GM23338 (cell line): ENCODE measurements around the gene ZBTB37.

Source experiments
- CTCF ChIP-seq, 2 experiments: fragments of 200-600 bp in 1 of 2; sonication (generic) in 1 of 2; conservative IDR thresholded peaks; 2 replicates each; pipeline versions ENCODE4 v1.5.1 to v1.6.1; 2016 to 2017; ENCODE audit warnings: antibody characterized with exemption in 2 of 2, low read depth in 2 of 2, mild to moderate bottlenecking in 2 of 2, moderate library complexity in 1 of 2
- EZH2 ChIP-seq: fragments of 200-600 bp; sonication (generic); IDR thresholded peaks from one replicate; pipeline ENCODE4 v1.8.0; 2017; ENCODE audit warnings: antibody characterized with exemption, mild to moderate bottlenecking, low read depth; ENCODE audit not compliant: unreplicated experiment
- EZH2phosphoT487 ChIP-seq: fragments of 200-600 bp; sonication (generic); IDR thresholded peaks from one replicate; pipeline ENCODE4 v1.8.1; 2018; ENCODE audit warnings: antibody characterized with exemption; ENCODE audit not compliant: unreplicated experiment
- NANOG ChIP-seq: IDR thresholded peaks from 2 replicates; pipeline ENCODE4 v1.6.1; 2016; ENCODE audit warnings: antibody characterized with exemption, borderline replicate concordance
- POLR2AphosphoS5 ChIP-seq: IDR thresholded peaks from 2 replicates; pipeline ENCODE4 v1.6.1; 2016; ENCODE audit warnings: antibody characterized with exemption, low read depth
- TF ChIP-seq, protein P1 (sequence below): IDR thresholded peaks from one replicate; pipeline ENCODE4 v1.6.1; 2018; ENCODE audit warnings: antibody characterized with exemption; ENCODE audit not compliant: unreplicated experiment
- TF ChIP-seq, protein P2 (sequence below): IDR thresholded peaks from 2 replicates; pipeline ENCODE4 v1.6.1; 2016; ENCODE audit warnings: antibody characterized with exemption

GRCh38 chr1:173888749-173889148, 20.6 kb downstream of the ZBTB37 start:
- TF ChIP-seq CTCF (conservative IDR thresholded peaks at IDR 0.05; ENCODE audit: low read depth in 2 of 2) = no peak
- TF ChIP-seq, protein P1, sequence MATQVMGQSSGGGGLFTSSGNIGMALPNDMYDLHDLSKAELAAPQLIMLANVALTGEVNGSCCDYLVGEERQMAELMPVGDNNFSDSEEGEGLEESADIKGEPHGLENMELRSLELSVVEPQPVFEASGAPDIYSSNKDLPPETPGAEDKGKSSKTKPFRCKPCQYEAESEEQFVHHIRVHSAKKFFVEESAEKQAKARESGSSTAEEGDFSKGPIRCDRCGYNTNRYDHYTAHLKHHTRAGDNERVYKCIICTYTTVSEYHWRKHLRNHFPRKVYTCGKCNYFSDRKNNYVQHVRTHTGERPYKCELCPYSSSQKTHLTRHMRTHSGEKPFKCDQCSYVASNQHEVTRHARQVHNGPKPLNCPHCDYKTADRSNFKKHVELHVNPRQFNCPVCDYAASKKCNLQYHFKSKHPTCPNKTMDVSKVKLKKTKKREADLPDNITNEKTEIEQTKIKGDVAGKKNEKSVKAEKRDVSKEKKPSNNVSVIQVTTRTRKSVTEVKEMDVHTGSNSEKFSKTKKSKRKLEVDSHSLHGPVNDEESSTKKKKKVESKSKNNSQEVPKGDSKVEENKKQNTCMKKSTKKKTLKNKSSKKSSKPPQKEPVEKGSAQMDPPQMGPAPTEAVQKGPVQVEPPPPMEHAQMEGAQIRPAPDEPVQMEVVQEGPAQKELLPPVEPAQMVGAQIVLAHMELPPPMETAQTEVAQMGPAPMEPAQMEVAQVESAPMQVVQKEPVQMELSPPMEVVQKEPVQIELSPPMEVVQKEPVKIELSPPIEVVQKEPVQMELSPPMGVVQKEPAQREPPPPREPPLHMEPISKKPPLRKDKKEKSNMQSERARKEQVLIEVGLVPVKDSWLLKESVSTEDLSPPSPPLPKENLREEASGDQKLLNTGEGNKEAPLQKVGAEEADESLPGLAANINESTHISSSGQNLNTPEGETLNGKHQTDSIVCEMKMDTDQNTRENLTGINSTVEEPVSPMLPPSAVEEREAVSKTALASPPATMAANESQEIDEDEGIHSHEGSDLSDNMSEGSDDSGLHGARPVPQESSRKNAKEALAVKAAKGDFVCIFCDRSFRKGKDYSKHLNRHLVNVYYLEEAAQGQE = no peak
- TF ChIP-seq EZH2 = no peak
- no peak for TF ChIP-seq EZH2phosphoT487
- TF ChIP-seq POLR2AphosphoS5 = no peak
- peak; percentile 58; the same call in 1 of the 2 replicates for TF ChIP-seq NANOG
- TF ChIP-seq, protein P2, sequence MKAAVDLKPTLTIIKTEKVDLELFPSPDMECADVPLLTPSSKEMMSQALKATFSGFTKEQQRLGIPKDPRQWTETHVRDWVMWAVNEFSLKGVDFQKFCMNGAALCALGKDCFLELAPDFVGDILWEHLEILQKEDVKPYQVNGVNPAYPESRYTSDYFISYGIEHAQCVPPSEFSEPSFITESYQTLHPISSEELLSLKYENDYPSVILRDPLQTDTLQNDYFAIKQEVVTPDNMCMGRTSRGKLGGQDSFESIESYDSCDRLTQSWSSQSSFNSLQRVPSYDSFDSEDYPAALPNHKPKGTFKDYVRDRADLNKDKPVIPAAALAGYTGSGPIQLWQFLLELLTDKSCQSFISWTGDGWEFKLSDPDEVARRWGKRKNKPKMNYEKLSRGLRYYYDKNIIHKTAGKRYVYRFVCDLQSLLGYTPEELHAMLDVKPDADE = no peak
